Activated naive CD4-positive, alpha-beta T cell treated with anti-CD3 and anti-CD28 coated beads, Interleukin-2, amount 10 ng/mL, durations not matched to agents 5 hours and 36 hours (primary cell): Measurements from ENCODE around the gene ATG16L2. TPM values are rescaled to one million over a fixed set of nuclear protein-coding genes. Genes with fewer than 3 reads are reported as not detected.

Experiments
- microRNA-seq: library from miRNA; unstranded; fragments of <30 nt; microRNA quantifications from one replicate; pipeline ENCODE4 v1.2.0, GENCODE V29; 2022; ENCODE audit warnings: borderline microRNAs expressed, borderline replicate concordance
- total RNA-seq, 2 experiments: library from RNA; stranded (reverse); gene quantifications; one replicate each; pipeline ENCODE4 v1.2.3, GENCODE V29; 2021

ATG16L2 gene
- 100 to 1,000 TPM; 124 to 140 TPM for total RNA-seq

DNA sequence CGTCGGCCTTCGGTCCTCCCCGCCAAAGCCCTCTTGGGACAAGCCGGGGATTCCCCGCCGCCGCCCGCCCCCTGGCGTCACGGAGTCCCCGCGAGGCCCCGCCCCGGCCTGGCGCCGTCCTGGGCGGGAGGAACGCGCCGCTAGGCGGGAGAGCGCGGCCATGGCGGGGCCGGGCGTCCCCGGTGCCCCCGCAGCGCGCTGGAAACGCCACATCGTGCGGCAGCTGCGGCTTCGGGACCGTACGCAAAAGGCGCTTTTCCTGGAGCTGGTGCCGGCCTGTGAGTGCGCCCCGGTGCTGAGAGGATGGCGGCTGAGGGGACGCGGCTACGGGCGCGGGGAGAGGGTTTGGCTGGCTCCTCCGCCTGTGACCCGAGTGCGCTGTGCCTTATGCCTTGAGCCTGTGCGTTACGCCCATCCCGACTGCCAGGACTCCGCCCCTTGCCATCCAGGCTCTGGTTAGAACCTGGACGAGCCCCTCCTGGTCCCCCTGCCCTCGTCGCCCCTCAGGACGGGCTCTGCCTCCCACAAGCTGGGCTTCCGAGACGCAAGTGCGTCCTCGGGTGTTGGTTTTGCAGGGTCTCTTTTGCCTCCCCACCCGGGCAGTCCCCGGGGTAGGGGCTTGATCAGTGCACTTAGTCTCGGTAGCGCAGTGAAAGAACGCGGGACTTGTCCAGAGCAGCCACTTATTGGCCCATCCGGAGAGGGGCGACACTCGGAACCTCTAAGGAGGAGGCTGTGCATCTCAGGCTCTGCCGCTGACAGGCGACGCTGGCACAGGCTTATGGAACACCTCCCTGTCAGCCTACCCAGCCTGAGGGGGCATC, at the start of gene ATG16L2:
TSS of gene ATG16L2 (plus strand) at position 126 of the 824 bp plus-strand sequence. CDS start at position 161, 35 bp downstream.

GRCh38 chr11:72793425-72794367, 20.5 kb upstream of the ATG16L2 start, which contains the start of gene STARD10:
TSS of gene STARD10 (minus strand) at chr11:72794047. CDS start at chr11:72781181, 12,866 bp downstream.

Small RNA genes lying within 50 kb of the gene (microRNA-seq; reads per million reads assigned to microRNA genes)
- not detected for gene MIR4692

Other genes with a start within 250 kb of the ATG16L2 start
- under 1 TPM; 0.76 to 0.82 TPM for gene PDE2A, start 140.0 kb upstream of the ATG16L2 start, total RNA-seq
- 100 to 1,000 TPM; 108 to 116 TPM for gene ARAP1, start 62.0 kb upstream of the ATG16L2 start, total RNA-seq
- gene STARD10, start 20.4 kb upstream of the ATG16L2 start, total RNA-seq = 10 to 100 TPM in 1 of 2 experiments, 1 to 10 TPM in 1; 6.9 to 11.1 TPM